ENCODE measurements around the gene ERN1.
A peak's percentile ranks its signal among the peaks of the same experiment; 100 is the strongest.

The ERN1 gene

DNA sequence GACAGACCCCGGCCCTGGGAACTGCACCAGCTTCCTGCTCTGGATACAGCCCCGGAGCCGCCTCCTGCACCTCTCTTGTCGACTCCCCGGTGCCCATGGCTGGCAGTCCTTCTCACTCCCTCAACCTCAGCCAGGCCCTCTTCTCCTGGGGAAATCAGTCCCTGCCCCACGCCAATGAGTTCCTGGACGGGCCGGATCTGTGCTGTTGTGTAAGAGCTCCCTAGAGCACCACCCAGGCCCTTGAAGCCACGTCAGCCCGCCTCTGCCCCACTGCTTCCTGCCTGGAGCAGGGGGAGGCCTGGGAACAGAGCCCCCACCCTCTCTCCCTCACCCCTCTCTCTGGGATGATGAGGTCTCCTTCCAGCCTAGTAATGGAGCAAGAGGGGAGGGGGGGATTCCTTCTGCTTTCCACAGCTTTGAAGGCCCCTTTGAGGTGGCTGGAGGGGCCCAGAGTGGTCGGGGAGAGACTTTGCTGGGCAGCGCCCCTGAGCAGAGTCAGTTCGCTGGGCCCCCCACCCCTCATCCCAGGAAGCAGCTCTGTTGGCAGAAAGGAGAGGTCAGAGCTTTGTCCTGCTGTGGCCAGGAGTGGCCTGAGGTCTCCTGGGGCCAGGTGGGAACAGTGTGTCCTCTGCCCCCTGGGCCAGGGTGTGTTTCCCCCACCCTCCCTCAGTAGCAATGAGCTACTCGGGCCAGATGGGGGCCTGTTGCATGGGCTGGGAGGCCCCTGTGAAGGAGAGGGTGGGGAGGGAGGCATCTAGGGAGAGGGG lies 128.0 kb downstream of the ERN1 start:
- H3K4me3 ChIP-seq (ENCODE audit: low read depth, low read length) = no peak overlapping the region
- TF ChIP-seq, protein P1, sequence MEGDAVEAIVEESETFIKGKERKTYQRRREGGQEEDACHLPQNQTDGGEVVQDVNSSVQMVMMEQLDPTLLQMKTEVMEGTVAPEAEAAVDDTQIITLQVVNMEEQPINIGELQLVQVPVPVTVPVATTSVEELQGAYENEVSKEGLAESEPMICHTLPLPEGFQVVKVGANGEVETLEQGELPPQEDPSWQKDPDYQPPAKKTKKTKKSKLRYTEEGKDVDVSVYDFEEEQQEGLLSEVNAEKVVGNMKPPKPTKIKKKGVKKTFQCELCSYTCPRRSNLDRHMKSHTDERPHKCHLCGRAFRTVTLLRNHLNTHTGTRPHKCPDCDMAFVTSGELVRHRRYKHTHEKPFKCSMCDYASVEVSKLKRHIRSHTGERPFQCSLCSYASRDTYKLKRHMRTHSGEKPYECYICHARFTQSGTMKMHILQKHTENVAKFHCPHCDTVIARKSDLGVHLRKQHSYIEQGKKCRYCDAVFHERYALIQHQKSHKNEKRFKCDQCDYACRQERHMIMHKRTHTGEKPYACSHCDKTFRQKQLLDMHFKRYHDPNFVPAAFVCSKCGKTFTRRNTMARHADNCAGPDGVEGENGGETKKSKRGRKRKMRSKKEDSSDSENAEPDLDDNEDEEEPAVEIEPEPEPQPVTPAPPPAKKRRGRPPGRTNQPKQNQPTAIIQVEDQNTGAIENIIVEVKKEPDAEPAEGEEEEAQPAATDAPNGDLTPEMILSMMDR (IDR thresholded peaks at IDR 0.05; ENCODE audit: low read depth, low read length, missing control alignments) = no peak
- DNase-seq (ENCODE audit: low read depth) = no peak
- in situ Hi-C loops (cut with HindIII; ENCODE audit: low sequenced_read_pairs) = no loop called here

DNA sequence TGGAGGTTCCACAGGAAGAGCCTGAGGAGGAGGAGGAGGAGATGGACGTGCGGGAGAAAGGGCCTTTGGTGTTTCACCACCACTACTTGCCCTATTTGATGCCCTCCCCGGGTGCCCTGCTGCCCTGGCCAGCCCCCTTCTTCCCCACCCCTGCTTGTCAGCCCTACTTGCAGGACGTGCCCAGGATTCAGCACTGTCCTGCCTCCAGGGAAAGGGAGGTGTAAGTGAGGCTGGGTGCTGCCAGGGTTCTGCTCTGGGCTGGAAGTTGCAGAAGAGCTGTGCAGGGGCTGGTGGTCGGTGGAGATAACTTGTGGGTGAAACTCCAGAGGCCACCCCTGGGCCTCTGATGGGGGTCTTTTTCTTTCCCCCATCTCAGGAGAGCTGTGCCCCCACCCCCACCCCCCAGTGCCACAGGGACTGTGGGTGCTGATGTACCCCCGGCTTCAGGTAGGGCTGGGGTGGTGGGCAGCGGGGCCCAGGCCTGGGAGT lies 128.8 kb downstream of the ERN1 start:
- TF ChIP-seq, protein P1 (IDR thresholded peaks at IDR 0.05; ENCODE audit: low read depth, low read length, missing control alignments) = no peak
- DNase-seq (ENCODE audit: low read depth) = no peak
- in situ Hi-C loops (cut with HindIII; ENCODE audit: low sequenced_read_pairs) = no loop called here
- H3K4me3 ChIP-seq (ENCODE audit: low read depth, low read length) = no peak overlapping the region

DNA sequence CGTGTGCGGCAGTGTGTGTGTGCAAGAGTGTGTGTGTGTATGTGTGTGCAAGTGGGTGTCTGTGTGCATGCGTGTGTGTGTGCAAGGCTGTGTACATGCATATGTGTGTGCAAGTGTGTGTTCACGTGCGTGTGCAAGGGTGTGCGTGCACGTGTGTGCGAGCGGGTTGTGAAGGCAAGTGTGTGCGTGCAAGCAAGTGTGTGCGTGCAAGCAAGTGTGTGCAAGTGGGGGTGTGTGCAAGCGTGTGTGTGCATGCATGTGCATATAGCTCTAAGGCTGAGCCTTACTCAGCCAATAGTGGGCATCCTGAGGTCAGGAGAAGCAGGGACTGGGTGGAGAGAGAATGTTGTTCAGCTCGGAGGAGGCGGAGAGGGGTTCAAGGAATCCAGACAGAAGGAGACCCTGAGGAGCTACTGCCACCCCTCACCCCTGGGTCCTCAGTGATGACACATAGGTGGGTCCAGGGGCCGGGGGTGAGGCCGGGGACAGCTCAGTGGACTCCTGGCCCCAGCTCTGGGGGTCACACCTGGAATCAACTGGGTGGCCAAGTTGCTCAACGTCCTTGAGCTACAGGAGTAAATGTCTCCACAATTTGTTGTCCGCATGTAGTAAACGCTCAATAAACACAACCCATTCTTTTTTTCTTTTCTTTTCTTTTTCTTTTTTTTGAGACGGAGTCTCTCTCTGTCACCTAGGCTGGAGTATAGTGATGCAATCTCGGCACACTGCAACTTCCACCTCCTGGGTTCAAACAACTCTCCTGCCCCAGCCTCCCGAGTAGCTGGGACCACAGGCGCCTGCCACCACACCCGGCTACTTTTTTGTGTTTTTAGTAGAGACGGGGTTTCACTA lies 130.0 kb downstream of the ERN1 start:
- TF ChIP-seq, protein P1 (IDR thresholded peaks at IDR 0.05; ENCODE audit: low read depth, low read length, missing control alignments) = no peak
- in situ Hi-C loops (cut with HindIII; ENCODE audit: low sequenced_read_pairs) = no loop called here
- DNase-seq (ENCODE audit: low read depth) = no peak

DNA sequence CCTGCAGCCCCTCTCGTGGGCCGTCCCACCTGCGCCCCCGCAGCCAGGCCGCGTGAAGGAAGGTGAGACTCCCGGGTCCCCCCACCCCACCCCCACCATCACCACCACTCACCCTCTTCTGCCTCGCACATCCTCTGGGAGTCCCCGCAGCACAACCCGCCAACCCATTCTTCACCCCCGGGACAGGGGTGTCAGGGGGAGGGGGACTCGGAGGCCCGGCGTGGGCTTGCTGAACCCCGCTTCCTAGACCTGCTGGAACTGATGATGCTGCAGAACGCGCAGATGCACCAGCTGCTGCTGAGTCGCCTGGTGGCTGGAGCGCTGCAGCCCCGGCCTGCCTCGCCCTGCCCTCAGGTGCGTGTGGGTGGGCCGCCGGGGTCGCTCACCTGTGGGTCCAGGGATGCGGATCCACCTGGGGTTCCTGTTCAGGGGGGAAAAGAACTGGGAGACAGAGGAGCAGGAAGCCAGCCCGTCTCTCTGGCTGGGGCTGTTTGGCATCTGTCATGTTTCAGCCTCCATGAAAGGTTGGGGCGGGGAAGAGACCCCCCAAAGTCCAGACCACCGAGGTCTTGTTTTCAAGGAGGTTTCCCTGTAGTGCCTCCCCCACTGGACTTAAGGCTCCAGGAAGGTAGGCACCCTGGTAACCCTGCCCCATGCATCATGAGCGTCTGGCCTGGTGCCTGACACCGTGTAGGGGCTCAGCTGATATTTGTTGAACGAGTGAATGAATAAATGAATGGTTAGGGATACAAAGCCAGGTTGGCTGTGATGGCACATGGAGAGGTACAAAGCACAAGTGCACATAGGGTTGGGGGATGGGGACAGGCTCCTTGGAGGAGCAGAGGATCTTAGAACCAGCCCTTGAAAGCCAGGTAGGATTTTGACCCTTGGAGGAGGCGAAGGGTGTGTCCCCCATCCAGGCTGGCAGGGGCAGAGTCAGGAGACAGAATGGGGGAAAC lies 130.9 kb downstream of the ERN1 start:
- peak overlapping the region; percentile 57 for H3K4me3 ChIP-seq (ENCODE audit: low read depth, low read length)
- TF ChIP-seq, protein P1 (IDR thresholded peaks at IDR 0.05; ENCODE audit: low read depth, low read length, missing control alignments) = no peak
- DNase-seq (ENCODE audit: low read depth) = no peak
- in situ Hi-C loops (cut with HindIII; ENCODE audit: low sequenced_read_pairs) = no loop called here

More for the DNA sequence above, 130.0 kb downstream of the ERN1 start:
- H3K4me3 ChIP-seq (ENCODE audit: low read depth, low read length) = no peak overlapping the region

DNA sequence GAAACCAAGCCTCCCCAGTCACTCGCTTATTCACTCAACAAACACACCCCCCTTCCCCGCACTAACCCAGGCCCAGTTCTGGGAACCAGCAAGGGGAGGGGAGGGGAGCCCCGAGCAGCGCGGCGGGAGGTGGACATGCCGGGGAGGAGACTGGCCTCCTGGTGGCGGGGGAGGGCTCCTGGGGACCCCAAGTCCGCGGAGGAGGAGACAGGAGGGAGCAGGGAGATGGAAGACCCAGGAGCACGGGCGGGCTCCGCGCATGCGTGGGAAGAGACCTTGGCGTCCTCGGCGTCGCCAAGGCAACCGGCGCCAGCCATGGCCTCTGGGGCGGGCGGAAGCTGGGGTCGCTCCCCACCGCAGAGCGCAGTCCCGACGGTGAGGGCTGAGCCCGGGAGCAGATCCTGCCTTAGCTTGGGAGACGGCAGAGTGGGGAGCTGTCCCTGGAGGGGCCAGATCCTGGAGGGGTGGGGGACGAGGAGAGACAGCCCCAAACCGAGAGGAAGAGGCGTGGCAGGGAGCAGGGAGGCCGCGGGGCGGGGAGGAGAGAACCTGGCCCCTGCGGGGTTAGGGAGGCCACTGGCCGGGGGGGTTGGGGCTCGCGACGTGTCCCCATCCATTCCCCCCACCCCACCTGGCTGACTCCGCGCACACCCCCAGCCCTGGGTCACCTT lies 131.8 kb downstream of the ERN1 start, which contains the start of gene PRR29:
Gene PRR29 (plus strand): TSS at position 302 of the 671 bp plus-strand sequence. CDS start 14 bp downstream, at position 316.
- TF ChIP-seq, protein P1 (IDR thresholded peaks at IDR 0.05; ENCODE audit: low read depth, low read length, missing control alignments) = no peak
- DNase-seq (ENCODE audit: low read depth) = no peak
- in situ Hi-C loops (cut with HindIII; ENCODE audit: low sequenced_read_pairs) = no loop called here
- peak within 1 kb of the TSS; percentile 57 for H3K4me3 ChIP-seq (ENCODE audit: low read depth, low read length)
